DOHH2 (cell line): ENCODE measurements around the gene MSRB3.

Source experiments
- H3F3A ChIP-seq: fragments of 200-600 bp; sonication (generic), shearing (Covaris generic); 2 replicates; pipeline ENCODE4 v1.6.0; 2016; ENCODE audit warnings: antibody characterized with exemption, mild to moderate bottlenecking; ENCODE audit not compliant: control insufficient read depth, insufficient read depth
- H3K27ac ChIP-seq: fragments of 200-600 bp; sonication (generic); 2 replicates; pipeline ENCODE4 v1.5.1; 2014; ENCODE audit warnings: low read depth, mild to moderate bottlenecking, low read length, moderate library complexity
- H3K27me3 ChIP-seq: fragments of 200-600 bp; sonication (generic); 2 replicates; pipeline ENCODE4 v1.6.1; 2014; ENCODE audit warnings: mild to moderate bottlenecking, low read length, mixed read lengths; ENCODE audit not compliant: control insufficient read depth
- H3K36me3 ChIP-seq: fragments of 200-600 bp; sonication (generic); 2 replicates; pipeline ENCODE4 v1.6.1; 2014; ENCODE audit warnings: mild to moderate bottlenecking, low read length, moderate library complexity, mixed read lengths; ENCODE audit not compliant: control insufficient read depth
- H3K4me1 ChIP-seq: fragments of 200-600 bp; sonication (generic); 2 replicates; pipeline ENCODE4 v1.6.1; 2014; ENCODE audit warnings: mild to moderate bottlenecking, low read length, mixed read lengths; ENCODE audit not compliant: control insufficient read depth
- H3K4me2 ChIP-seq: fragments of 200-600 bp; sonication (generic); 2 replicates; pipeline ENCODE4 v1.6.0; 2014; ENCODE audit warnings: mild to moderate bottlenecking, low read length, moderate library complexity
- H3K4me3 ChIP-seq: fragments of 200-600 bp; sonication (generic); 2 replicates; pipeline ENCODE4 v1.5.1; 2014; ENCODE audit warnings: mild to moderate bottlenecking, low read length, mixed read lengths
- H3K79me2 ChIP-seq: fragments of 200-600 bp; sonication (generic); 2 replicates; pipeline ENCODE4 v1.6.1; 2014; ENCODE audit warnings: mild to moderate bottlenecking, low read length, mixed read lengths; ENCODE audit not compliant: control insufficient read depth
- H3K9me2 ChIP-seq: fragments of 200-600 bp; sonication (generic); replicated peaks from 2 replicates; pipeline ENCODE4 v1.6.1; 2014; ENCODE audit warnings: mild to moderate bottlenecking, low read length, mixed read lengths; ENCODE audit not compliant: control insufficient read depth
- H3K9me3 ChIP-seq: fragments of 200-600 bp; sonication (generic); 2 replicates; pipeline ENCODE4 v1.6.1; 2014; ENCODE audit warnings: antibody characterized with exemption, low read length, mixed read lengths; ENCODE audit not compliant: control insufficient read depth, insufficient read depth
- H4K20me1 ChIP-seq: fragments of 200-600 bp; sonication (generic); 2 replicates; pipeline ENCODE4 v1.6.0; 2014; ENCODE audit warnings: low read depth, mild to moderate bottlenecking, antibody characterized with exemption, low read length, moderate library complexity; ENCODE audit not compliant: control insufficient read depth, insufficient read depth
- EZH2phosphoT487 ChIP-seq: fragments of 200-600 bp; sonication (generic); IDR thresholded peaks from 2 replicates; pipeline ENCODE4 v1.6.1; 2017; ENCODE audit warnings: borderline replicate concordance, mild to moderate bottlenecking, antibody characterized with exemption, low read length, moderate library complexity, mixed read lengths
- TF ChIP-seq, protein P1 (sequence below): fragments of 200-600 bp; sonication (generic); IDR thresholded peaks from one replicate; pipeline ENCODE4 v1.5.1; 2014; ENCODE audit warnings: antibody characterized with exemption, mild to moderate bottlenecking, low read depth, low read length; ENCODE audit not compliant: poor library complexity, severe bottlenecking

MSRB3 gene

DNA sequence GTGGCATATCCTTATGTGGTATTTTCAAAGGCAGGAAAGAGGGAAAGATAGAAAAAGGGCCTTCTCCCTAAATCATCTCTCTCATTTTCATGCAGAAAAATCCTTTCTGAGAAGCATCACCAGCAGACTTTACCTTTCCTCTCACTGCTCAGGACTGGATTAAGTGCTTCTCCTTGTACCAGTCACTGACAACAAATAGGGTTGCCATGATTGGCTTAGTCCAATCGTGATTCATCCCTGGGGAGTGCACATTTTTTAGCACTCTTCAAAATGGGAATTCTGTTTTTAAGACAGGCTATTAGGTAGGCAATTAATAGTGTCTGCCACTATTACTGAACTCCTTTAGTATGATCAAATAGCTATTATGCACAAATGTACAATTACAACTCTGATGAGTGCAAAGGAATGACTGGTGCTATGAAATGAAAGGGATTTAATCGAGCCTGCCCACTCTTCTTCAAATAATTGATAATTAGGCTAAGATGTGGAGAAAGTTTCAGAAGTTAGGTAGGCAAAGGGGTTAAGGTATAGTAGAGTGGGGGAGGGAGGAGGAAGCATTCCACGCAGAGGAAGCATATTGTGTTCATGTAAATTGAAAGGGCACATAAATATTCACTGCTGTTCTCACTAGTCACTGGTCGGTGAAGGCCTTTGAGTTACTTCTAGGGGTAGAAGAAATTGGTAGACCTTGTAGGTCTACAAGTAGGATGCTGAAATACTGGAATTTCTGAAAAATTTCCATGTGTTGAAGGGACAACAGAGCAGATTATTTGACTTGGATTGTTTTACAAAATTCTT is 84.0 kb downstream of the MSRB3 start:
- Histone ChIP-seq H3K27me3 (no peaks in the 10 kb centered on the region), H3K9me3 (no peaks in the 10 kb centered on the region), H3K4me2 (no peak overlapping the region), H3K4me1 (no peaks in the 10 kb centered on the region), H4K20me1 (no peaks in the 10 kb centered on the region), H3K4me3 (no peak overlapping the region), H3K79me2 (no peaks in the 10 kb centered on the region), H3K36me3 (no peaks in the 10 kb centered on the region), H3K9me2 (no peaks in the 10 kb centered on the region), H3K27ac (no peak overlapping the region), H3F3A (no peaks in the 10 kb centered on the region)
- TF ChIP-seq, protein P1, sequence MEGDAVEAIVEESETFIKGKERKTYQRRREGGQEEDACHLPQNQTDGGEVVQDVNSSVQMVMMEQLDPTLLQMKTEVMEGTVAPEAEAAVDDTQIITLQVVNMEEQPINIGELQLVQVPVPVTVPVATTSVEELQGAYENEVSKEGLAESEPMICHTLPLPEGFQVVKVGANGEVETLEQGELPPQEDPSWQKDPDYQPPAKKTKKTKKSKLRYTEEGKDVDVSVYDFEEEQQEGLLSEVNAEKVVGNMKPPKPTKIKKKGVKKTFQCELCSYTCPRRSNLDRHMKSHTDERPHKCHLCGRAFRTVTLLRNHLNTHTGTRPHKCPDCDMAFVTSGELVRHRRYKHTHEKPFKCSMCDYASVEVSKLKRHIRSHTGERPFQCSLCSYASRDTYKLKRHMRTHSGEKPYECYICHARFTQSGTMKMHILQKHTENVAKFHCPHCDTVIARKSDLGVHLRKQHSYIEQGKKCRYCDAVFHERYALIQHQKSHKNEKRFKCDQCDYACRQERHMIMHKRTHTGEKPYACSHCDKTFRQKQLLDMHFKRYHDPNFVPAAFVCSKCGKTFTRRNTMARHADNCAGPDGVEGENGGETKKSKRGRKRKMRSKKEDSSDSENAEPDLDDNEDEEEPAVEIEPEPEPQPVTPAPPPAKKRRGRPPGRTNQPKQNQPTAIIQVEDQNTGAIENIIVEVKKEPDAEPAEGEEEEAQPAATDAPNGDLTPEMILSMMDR, result no peak
- TF ChIP-seq EZH2phosphoT487, result no peak

DNA sequence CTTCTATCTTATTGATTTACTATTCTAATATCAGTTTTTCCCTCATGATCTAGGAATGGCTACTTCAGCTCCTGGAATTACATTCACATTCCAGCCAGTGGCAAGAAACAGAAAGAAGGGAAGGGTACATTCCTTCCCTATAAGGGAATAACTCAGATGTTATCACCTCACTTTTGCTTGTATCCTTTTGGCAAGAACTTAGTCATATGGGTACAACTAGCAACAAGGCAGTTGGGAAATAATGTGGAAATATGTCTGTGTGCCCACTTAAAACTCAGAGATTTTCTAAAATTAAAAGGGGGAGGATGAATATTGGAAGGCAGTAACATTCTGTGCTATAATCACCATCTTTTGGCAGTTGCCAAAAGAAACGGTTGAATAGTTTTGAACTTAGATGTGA is 85.6 kb downstream of the MSRB3 start:
- Histone ChIP-seq H3K9me3 (no peaks in the 10 kb centered on the region), H3F3A (no peaks in the 10 kb centered on the region), H3K27ac (no peak overlapping the region), H3K9me2 (no peaks in the 10 kb centered on the region), H3K4me1 (no peaks in the 10 kb centered on the region), H4K20me1 (no peaks in the 10 kb centered on the region), H3K4me3 (no peak overlapping the region), H3K27me3 (no peaks in the 10 kb centered on the region), H3K4me2 (no peak overlapping the region), H3K79me2 (no peaks in the 10 kb centered on the region), H3K36me3 (no peaks in the 10 kb centered on the region)
- TF ChIP-seq, protein P1, result no peak
- TF ChIP-seq EZH2phosphoT487, result no peak

DNA sequence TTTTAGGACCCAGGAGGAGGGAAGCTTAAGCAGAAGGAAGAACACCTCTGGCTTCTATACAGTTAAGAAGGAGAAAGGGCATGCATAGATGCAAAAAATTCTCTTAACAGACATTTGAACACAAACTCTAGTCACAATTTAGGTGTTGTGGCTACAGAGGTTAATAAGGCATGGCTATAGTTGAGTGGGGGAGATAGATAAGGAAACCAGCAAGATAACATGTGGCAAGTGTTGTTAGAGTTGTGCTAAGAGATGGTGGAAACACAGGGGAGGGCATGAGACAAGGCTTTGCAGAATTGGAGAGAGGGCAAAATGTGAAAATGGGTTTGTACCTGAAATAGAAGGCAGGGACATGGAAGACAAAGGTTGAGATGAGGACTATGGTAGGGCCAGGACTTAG is 88.9 kb downstream of the MSRB3 start:
- Histone ChIP-seq H3K27ac (no peak overlapping the region), H3F3A (no peaks in the 10 kb centered on the region), H3K9me2 (no peaks in the 10 kb centered on the region), H3K36me3 (no peaks in the 10 kb centered on the region), H3K4me2 (no peak overlapping the region), H3K9me3 (no peaks in the 10 kb centered on the region), H3K4me1 (no peaks in the 10 kb centered on the region), H3K4me3 (no peak overlapping the region), H4K20me1 (no peaks in the 10 kb centered on the region), H3K27me3 (no peaks in the 10 kb centered on the region), H3K79me2 (no peaks in the 10 kb centered on the region)
- TF ChIP-seq EZH2phosphoT487, result no peak
- TF ChIP-seq, protein P1, result no peak
